DOHH2 (cell line): ENCODE measurements around the gene BICC1.

Source experiments
- H3F3A ChIP-seq: fragments of 200-600 bp; sonication (generic), shearing (Covaris generic); 2 replicates; pipeline ENCODE4 v1.6.0; 2016; ENCODE audit warnings: antibody characterized with exemption, mild to moderate bottlenecking; ENCODE audit not compliant: control insufficient read depth, insufficient read depth
- H3K27ac ChIP-seq: fragments of 200-600 bp; sonication (generic); 2 replicates; pipeline ENCODE4 v1.5.1; 2014; ENCODE audit warnings: low read depth, mild to moderate bottlenecking, low read length, moderate library complexity
- H3K27me3 ChIP-seq: fragments of 200-600 bp; sonication (generic); 2 replicates; pipeline ENCODE4 v1.6.1; 2014; ENCODE audit warnings: mild to moderate bottlenecking, low read length, mixed read lengths; ENCODE audit not compliant: control insufficient read depth
- H3K36me3 ChIP-seq: fragments of 200-600 bp; sonication (generic); 2 replicates; pipeline ENCODE4 v1.6.1; 2014; ENCODE audit warnings: mild to moderate bottlenecking, low read length, moderate library complexity, mixed read lengths; ENCODE audit not compliant: control insufficient read depth
- H3K4me1 ChIP-seq: fragments of 200-600 bp; sonication (generic); 2 replicates; pipeline ENCODE4 v1.6.1; 2014; ENCODE audit warnings: mild to moderate bottlenecking, low read length, mixed read lengths; ENCODE audit not compliant: control insufficient read depth
- H3K4me2 ChIP-seq: fragments of 200-600 bp; sonication (generic); 2 replicates; pipeline ENCODE4 v1.6.0; 2014; ENCODE audit warnings: mild to moderate bottlenecking, low read length, moderate library complexity
- H3K4me3 ChIP-seq: fragments of 200-600 bp; sonication (generic); 2 replicates; pipeline ENCODE4 v1.5.1; 2014; ENCODE audit warnings: mild to moderate bottlenecking, low read length, mixed read lengths
- H3K79me2 ChIP-seq: fragments of 200-600 bp; sonication (generic); 2 replicates; pipeline ENCODE4 v1.6.1; 2014; ENCODE audit warnings: mild to moderate bottlenecking, low read length, mixed read lengths; ENCODE audit not compliant: control insufficient read depth
- H3K9me2 ChIP-seq: fragments of 200-600 bp; sonication (generic); replicated peaks from 2 replicates; pipeline ENCODE4 v1.6.1; 2014; ENCODE audit warnings: mild to moderate bottlenecking, low read length, mixed read lengths; ENCODE audit not compliant: control insufficient read depth
- H3K9me3 ChIP-seq: fragments of 200-600 bp; sonication (generic); 2 replicates; pipeline ENCODE4 v1.6.1; 2014; ENCODE audit warnings: antibody characterized with exemption, low read length, mixed read lengths; ENCODE audit not compliant: control insufficient read depth, insufficient read depth
- H4K20me1 ChIP-seq: fragments of 200-600 bp; sonication (generic); 2 replicates; pipeline ENCODE4 v1.6.0; 2014; ENCODE audit warnings: low read depth, mild to moderate bottlenecking, antibody characterized with exemption, low read length, moderate library complexity; ENCODE audit not compliant: control insufficient read depth, insufficient read depth
- CTCF ChIP-seq: fragments of 200-600 bp; sonication (generic); IDR thresholded peaks from one replicate; pipeline ENCODE4 v1.5.1; 2014; ENCODE audit warnings: antibody characterized with exemption, mild to moderate bottlenecking, low read depth, low read length; ENCODE audit not compliant: poor library complexity, severe bottlenecking
- EZH2phosphoT487 ChIP-seq: fragments of 200-600 bp; sonication (generic); IDR thresholded peaks from 2 replicates; pipeline ENCODE4 v1.6.1; 2017; ENCODE audit warnings: borderline replicate concordance, mild to moderate bottlenecking, antibody characterized with exemption, low read length, moderate library complexity, mixed read lengths

Gene BICC1

GRCh38 chr10:58712982-58713381 lies 200.3 kb downstream of the BICC1 start:
- H3K4me1 ChIP-seq = no peaks in the 10 kb centered on the region
- no peak overlapping the region for H3K4me2 ChIP-seq
- no peak overlapping the region for H3K27ac ChIP-seq
- no peaks in the 10 kb centered on the region for H4K20me1 ChIP-seq
- H3K9me3 ChIP-seq = no peaks in the 10 kb centered on the region
- H3K9me2 ChIP-seq = no peaks in the 10 kb centered on the region
- H3K79me2 ChIP-seq = no peaks in the 10 kb centered on the region
- no peaks in the 10 kb centered on the region for H3F3A ChIP-seq
- no peaks in the 10 kb centered on the region for H3K27me3 ChIP-seq
- TF ChIP-seq EZH2phosphoT487 (no peak), CTCF (no peak)
- no peak overlapping the region for H3K4me3 ChIP-seq
- no peaks in the 10 kb centered on the region for H3K36me3 ChIP-seq

GRCh38 chr10:58714409-58714808 lies 201.7 kb downstream of the BICC1 start:
- H3K4me2 ChIP-seq = no peak overlapping the region
- TF ChIP-seq EZH2phosphoT487 (no peak), CTCF (no peak)
- no peaks in the 10 kb centered on the region for H3K36me3 ChIP-seq
- H3K27me3 ChIP-seq = no peaks in the 10 kb centered on the region
- H3K27ac ChIP-seq = no peak overlapping the region
- no peaks in the 10 kb centered on the region for H3F3A ChIP-seq
- no peak overlapping the region for H3K4me3 ChIP-seq
- H3K9me2 ChIP-seq = no peaks in the 10 kb centered on the region
- H4K20me1 ChIP-seq = no peaks in the 10 kb centered on the region
- no peaks in the 10 kb centered on the region for H3K9me3 ChIP-seq
- no peaks in the 10 kb centered on the region for H3K79me2 ChIP-seq
- H3K4me1 ChIP-seq = no peaks in the 10 kb centered on the region

- H3K27ac ChIP-seq = no peak overlapping the region
- no peaks in the 10 kb centered on the region for H3K9me3 ChIP-seq
- no peaks in the 10 kb centered on the region for H3K27me3 ChIP-seq
- no peaks in the 10 kb centered on the region for H3K79me2 ChIP-seq
- no peaks in the 10 kb centered on the region for H3F3A ChIP-seq
- H3K9me2 ChIP-seq = no peaks in the 10 kb centered on the region
- no peaks in the 10 kb centered on the region for H4K20me1 ChIP-seq
- TF ChIP-seq CTCF (no peak), EZH2phosphoT487 (no peak)
- H3K36me3 ChIP-seq = no peaks in the 10 kb centered on the region
- H3K4me2 ChIP-seq = no peak overlapping the region
- H3K4me1 ChIP-seq = no peaks in the 10 kb centered on the region
- H3K4me3 ChIP-seq = no peak overlapping the region
These were observed 202.4 kb downstream of the BICC1 start for GRCh38 chr10:58715061-58715460.

- no peaks in the 10 kb centered on the region for H3K9me2 ChIP-seq
- H3K4me1 ChIP-seq = no peaks in the 10 kb centered on the region
These were observed 205.9 kb downstream of the BICC1 start for GRCh38 chr10:58718596-58718995.

More at GRCh38 chr10:58718596-58718995, 205.9 kb downstream of the BICC1 start:
- Histone ChIP-seq H3K36me3 (no peaks in the 10 kb centered on the region), H3K27ac (no peak overlapping the region), H3K79me2 (no peaks in the 10 kb centered on the region), H3K9me3 (no peaks in the 10 kb centered on the region), H3F3A (no peaks in the 10 kb centered on the region), H4K20me1 (no peaks in the 10 kb centered on the region), H3K4me2 (no peak overlapping the region), H3K4me3 (no peak overlapping the region), H3K27me3 (no peaks in the 10 kb centered on the region)
- no peak for TF ChIP-seq CTCF
- TF ChIP-seq EZH2phosphoT487 = no peak
